ENCODE measurements around the gene CDC27. TPM values are rescaled to one million over a fixed set of nuclear protein-coding genes. Genes with fewer than 3 reads are reported as not detected.

The CDC27 gene
- 68.2 and 72.9 TPM in 2 replicates for total RNA-seq

GRCh38 chr17:47188876-47189731 lies at the start of gene CDC27:
Gene CDC27, minus strand, starts transcription at chr17:47189295. Its CDS starts 123 bp downstream, at chr17:47189172.

GRCh38 chr17:47208744-47209488 lies 19.8 kb upstream of the CDC27 start, which contains the start of gene MYL4:
Gene MYL4, plus strand, starts transcription at chr17:47209348. Its CDS starts 75 bp downstream, at chr17:47209423.

Other genes with a start within 250 kb of the CDC27 start
- not detected in 2 replicates for gene RPRML, start 210.0 kb downstream of the CDC27 start, total RNA-seq
- gene MYL4, start 20.1 kb upstream of the CDC27 start, total RNA-seq: not detected in 2 replicates
- 0.64 and 97.1 TPM in 2 replicates for gene ITGB3, start 64.5 kb upstream of the CDC27 start, total RNA-seq
- gene EFCAB13, start 134.7 kb upstream of the CDC27 start, total RNA-seq: 0.85 and 7.5 TPM in 2 replicates

Measured in tracheal epithelial cell (primary cell).